ENCODE data around the gene DRGX.

GRCh38 chr10:49407151-49407550 lies 11.3 kb upstream of the DRGX start:
- TF ChIP-seq, protein P1, sequence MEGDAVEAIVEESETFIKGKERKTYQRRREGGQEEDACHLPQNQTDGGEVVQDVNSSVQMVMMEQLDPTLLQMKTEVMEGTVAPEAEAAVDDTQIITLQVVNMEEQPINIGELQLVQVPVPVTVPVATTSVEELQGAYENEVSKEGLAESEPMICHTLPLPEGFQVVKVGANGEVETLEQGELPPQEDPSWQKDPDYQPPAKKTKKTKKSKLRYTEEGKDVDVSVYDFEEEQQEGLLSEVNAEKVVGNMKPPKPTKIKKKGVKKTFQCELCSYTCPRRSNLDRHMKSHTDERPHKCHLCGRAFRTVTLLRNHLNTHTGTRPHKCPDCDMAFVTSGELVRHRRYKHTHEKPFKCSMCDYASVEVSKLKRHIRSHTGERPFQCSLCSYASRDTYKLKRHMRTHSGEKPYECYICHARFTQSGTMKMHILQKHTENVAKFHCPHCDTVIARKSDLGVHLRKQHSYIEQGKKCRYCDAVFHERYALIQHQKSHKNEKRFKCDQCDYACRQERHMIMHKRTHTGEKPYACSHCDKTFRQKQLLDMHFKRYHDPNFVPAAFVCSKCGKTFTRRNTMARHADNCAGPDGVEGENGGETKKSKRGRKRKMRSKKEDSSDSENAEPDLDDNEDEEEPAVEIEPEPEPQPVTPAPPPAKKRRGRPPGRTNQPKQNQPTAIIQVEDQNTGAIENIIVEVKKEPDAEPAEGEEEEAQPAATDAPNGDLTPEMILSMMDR (IDR thresholded peaks at IDR 0.05) = no peak
- TF ChIP-seq POLR2A (IDR thresholded peaks at IDR 0.05) = no peak

Measured in uterus (tissue), 2 donors.